Heart right ventricle (tissue), 16 donors: Measurements from ENCODE around the gene BSND. TPM values are rescaled to one million over a fixed set of nuclear protein-coding genes. Genes with fewer than 3 reads are reported as not detected.

Experiments
- ATAC-seq, 8 donors: fragments of 200-7000 bp; cut with Tn5 transposase; one replicate each; pipeline ENCODE4 v1.9.1; 2020; ENCODE audit warnings: mild to moderate bottlenecking in 8 of 8, moderate library complexity in 8 of 8, moderate number of reproducible peaks in 1 of 8
- DNase-seq, 2 donors: peaks; one replicate each; pipeline ENCODE4 v3.0.0-alpha.2; 2020
- H3K27ac ChIP-seq, 10 donors: fragments of 200-600 bp; sonication (generic) in 2 of 10; one replicate each; pipeline versions ENCODE4 v1.5.0 to v1.8.0; 2020 to 2022; ENCODE audit warnings: mild to moderate bottlenecking in 3 of 10
- H3K27me3 ChIP-seq, 7 donors: fragments of 200-600 bp; one replicate each; pipeline ENCODE4 v1.8.0; 2021 to 2022; ENCODE audit warnings: mild to moderate bottlenecking in 2 of 7
- H3K36me3 ChIP-seq, 9 donors: fragments of 200-600 bp; sonication (generic) in 1 of 9; one replicate each; pipeline versions ENCODE4 v1.5.0 to v1.8.0; 2020 to 2022; ENCODE audit warnings: mild to moderate bottlenecking in 2 of 9
- H3K4me1 ChIP-seq, 9 donors: fragments of 200-600 bp; sonication (generic) in 1 of 9; one replicate each; pipeline versions ENCODE4 v1.5.0 to v1.8.0; 2020 to 2022; ENCODE audit warnings: mild to moderate bottlenecking in 4 of 9
- H3K4me3 ChIP-seq, 10 donors: fragments of 200-600 bp; sonication (generic) in 2 of 10; one replicate each; pipeline versions ENCODE4 v1.5.0 to v1.8.0; 2020 to 2022; ENCODE audit warnings: mild to moderate bottlenecking in 7 of 10, moderate library complexity in 2 of 10
- H3K9me3 ChIP-seq, 11 donors: fragments of 200-600 bp in 10 of 11; sonication (generic) in 2 of 11; one replicate each; pipeline versions ENCODE4 v1.5.0 to v1.8.0; 2013 to 2022; ENCODE audit warnings: mild to moderate bottlenecking in 2 of 11, control low read depth in 1 of 11, moderate library complexity in 1 of 11
- WGBS, 2 donors: extraction: QIAGEN DNeasy Blood & Tissue Kit; methylation state at CpG; one replicate each; pipeline ENCODE4 v1.1.7; 2013; ENCODE audit warnings: inconsistent platforms in 1 of 2; 5-methylcytosine and 5-hydroxymethylcytosine counted together
- intact Hi-C, 10 donors: fragments of 100-400 bp; cut with DNase I; formaldehyde crosslinking; loops; one replicate each; pipeline versions ENCODE4 v1.11.1 to v1.14.2; 2022
- polyA plus RNA-seq, 2 donors: library from polyadenylated mRNA; stranded (reverse); fragments of 200-250 nt; gene quantifications; one replicate each; pipeline ENCODE4 v1.2.3, GENCODE V29; 2013
- total RNA-seq, 10 donors: library from RNA; stranded (reverse); fragmentation: NEBNext Ultra II Directional in 3 of 10; extraction: Animal tissue kit (Norgen Biotek cat#: 25700) in 3 of 10; gene quantifications; one replicate each; pipeline versions ENCODE4 v1.2.1 to v1.2.4, GENCODE V29; 2021 to 2023
- TF ChIP-seq, protein P1 (sequence below), 9 donors: fragments of 200-600 bp; sonication (generic) in 2 of 9; IDR thresholded peaks; one replicate each; pipeline versions ENCODE4 v1.5.0 to v1.8.0; 2021 to 2022; ENCODE audit warnings: antibody characterized with exemption in 9 of 9, mild to moderate bottlenecking in 5 of 9, moderate library complexity in 1 of 9
- donor health status: Arrhythmogenic right ventricular cardiomyopathy.
- donor health status: ischemic (EF 13 %, LVEDD 7.1; RV severe dilation, severe dysfunction).
- donor health status: healthy with polysubstance abuse.
- donor health status: DM: no; HTN: yes; CAD: no.
- donor health status: DM: no; HTN: no; CAD: no.
- donor health status: ischemic (EF 25% LVEDD 6.9; RV normal size, moderate dysfunction).
- donor health status: ischemic (EF 25% LVEDD 5.7; RV mildly dilated, moderate dysfunction).
- donor health status: healthy.
- donor health status: DM: yes; HTN: yes; CAD: no.
- donor health status: Ischemic cardiomyopathy.
- donor health status: ischemic (EF 35%, LVEDD 5.7; RV mildly dilated, moderate dysfunction).
- donor health status: nonischemic (EF 11% LVEDD 7.7; RV severe dilation, severe dysfunction).
- donor health status: DM: yes; HTN: yes; CAD: no.
- donor health status: PGD.
- donor health status: ischemic (EF 29% LVEDD 5.4; RV normal size, mild dysfunction).
- donor health status: nonischemic (EF 23%, LVEDD 6.1; RV moderate dilation, normal function).

BSND gene
- total and polyA plus RNA-seq, 12 donors = not detected

DNA sequence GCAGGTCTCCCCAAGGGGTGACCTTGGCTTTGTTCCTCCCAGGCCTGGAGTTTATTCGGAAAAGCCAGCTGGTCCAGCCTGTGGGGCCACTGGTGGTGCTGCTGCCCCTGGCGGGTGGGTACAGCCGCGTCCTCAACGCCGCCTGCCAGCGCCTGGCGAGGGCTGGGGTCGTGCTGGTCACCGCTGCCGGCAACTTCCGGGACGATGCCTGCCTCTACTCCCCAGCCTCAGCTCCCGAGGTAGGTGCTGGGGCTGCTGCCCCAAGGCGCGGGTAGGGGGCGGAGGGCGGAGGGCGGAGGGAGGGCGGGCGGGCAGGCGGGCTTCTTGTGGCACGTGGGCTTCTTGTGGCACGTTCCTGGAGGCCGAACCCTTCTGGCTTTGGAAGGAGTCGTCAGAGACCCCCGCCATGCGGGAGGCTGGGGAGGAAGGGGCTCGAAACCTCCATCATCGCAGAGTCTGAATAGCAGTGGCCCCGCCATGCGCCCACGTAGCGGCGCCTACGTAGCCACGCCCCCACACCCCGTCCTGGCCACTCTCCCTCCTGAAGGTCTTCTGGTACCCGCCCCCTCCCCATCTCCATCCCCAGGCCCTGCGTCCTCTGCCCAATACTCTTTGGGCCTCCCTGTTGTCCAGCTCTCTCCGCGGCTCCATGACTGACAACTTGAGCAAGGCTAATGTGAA is 57.4 kb downstream of the BSND start:
- TF ChIP-seq, protein P1, sequence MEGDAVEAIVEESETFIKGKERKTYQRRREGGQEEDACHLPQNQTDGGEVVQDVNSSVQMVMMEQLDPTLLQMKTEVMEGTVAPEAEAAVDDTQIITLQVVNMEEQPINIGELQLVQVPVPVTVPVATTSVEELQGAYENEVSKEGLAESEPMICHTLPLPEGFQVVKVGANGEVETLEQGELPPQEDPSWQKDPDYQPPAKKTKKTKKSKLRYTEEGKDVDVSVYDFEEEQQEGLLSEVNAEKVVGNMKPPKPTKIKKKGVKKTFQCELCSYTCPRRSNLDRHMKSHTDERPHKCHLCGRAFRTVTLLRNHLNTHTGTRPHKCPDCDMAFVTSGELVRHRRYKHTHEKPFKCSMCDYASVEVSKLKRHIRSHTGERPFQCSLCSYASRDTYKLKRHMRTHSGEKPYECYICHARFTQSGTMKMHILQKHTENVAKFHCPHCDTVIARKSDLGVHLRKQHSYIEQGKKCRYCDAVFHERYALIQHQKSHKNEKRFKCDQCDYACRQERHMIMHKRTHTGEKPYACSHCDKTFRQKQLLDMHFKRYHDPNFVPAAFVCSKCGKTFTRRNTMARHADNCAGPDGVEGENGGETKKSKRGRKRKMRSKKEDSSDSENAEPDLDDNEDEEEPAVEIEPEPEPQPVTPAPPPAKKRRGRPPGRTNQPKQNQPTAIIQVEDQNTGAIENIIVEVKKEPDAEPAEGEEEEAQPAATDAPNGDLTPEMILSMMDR (IDR thresholded peaks at IDR 0.05) = no peak
- 91 to 92% methylated on average over 42 of the region's 42 CpGs for WGBS, 2 donors
- no peaks in the 10 kb centered on the region for H3K36me3 ChIP-seq
- no peaks in the 10 kb centered on the region for H3K27me3 ChIP-seq
- ATAC-seq = no peak
- DNase-seq = no peak
- no peak overlapping the region for H3K4me3 ChIP-seq
- intact Hi-C loops = no loop called here
- H3K9me3 ChIP-seq = no peaks in the 10 kb centered on the region
- no peak overlapping the region for H3K27ac ChIP-seq
- H3K4me1 ChIP-seq = peaks cover 0 to 23% (median 3%) of the 10 kb centered on the region in 9 donors

GRCh38 chr1:55056632-55056992 is 57.9 kb downstream of the BSND start:
- WGBS, 2 donors = 92 to 94% methylated on average over 20 of the region's 20 CpGs
- peaks cover 0 to 18% (median 3%) of the 10 kb centered on the region in 9 donors for H3K4me1 ChIP-seq
- TF ChIP-seq, protein P1 (IDR thresholded peaks at IDR 0.05) = no peak
- ATAC-seq (no peak), DNase-seq (no peak)
- no peaks in the 10 kb centered on the region for H3K36me3 ChIP-seq
- no peaks in the 10 kb centered on the region for H3K27me3 ChIP-seq
- H3K4me3 ChIP-seq = no peak overlapping the region
- no peaks in the 10 kb centered on the region for H3K9me3 ChIP-seq
- no peak overlapping the region for H3K27ac ChIP-seq
- intact Hi-C loops = no loop called here

DNA sequence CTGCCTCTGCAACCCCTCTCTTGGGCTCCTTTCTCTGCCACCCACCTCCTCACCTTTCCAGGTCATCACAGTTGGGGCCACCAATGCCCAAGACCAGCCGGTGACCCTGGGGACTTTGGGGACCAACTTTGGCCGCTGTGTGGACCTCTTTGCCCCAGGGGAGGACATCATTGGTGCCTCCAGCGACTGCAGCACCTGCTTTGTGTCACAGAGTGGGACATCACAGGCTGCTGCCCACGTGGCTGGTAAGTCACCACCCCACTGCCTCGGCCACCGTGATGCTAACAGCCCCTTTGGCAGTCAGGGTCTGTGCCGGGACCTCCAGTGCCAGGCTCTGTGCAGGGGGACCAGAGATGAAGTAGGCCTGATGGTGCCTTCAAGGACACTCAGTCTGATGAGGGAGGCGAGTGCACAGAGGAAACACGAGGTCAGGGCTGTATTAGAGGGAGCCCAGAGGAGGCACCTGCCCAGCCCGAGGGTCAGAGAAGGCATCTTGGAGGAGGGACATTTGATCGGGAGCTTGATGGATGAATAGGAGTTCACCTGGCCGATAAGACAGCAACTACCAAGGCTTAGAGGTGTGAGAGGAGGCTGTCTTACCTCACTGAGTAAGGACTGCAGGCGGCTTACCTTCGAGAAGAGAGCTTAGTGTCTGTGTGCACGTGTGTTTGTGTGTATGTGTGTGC is 58.7 kb downstream of the BSND start:
- WGBS, 2 donors = 90 to 92% methylated on average over 15 of the region's 15 CpGs
- H3K9me3 ChIP-seq = no peaks in the 10 kb centered on the region
- intact Hi-C loops = no loop called here
- ATAC-seq = no peak
- no peak overlapping the region for H3K27ac ChIP-seq
- DNase-seq = no peak
- no peaks in the 10 kb centered on the region for H3K36me3 ChIP-seq
- peaks cover 0 to 15% (median 3%) of the 10 kb centered on the region in 9 donors for H3K4me1 ChIP-seq
- TF ChIP-seq, protein P1 (IDR thresholded peaks at IDR 0.05) = no peak
- H3K4me3 ChIP-seq = no peak overlapping the region
- no peaks in the 10 kb centered on the region for H3K27me3 ChIP-seq

DNA sequence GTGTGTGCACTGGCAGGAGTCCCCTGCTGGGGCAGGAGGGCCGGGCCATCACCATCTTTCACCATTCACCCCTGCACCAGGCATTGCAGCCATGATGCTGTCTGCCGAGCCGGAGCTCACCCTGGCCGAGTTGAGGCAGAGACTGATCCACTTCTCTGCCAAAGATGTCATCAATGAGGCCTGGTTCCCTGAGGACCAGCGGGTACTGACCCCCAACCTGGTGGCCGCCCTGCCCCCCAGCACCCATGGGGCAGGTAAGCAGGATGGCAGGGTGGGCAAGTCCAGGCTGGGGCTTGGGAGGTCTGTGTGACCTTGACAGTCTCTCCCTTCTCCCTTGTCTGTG is 59.2 kb downstream of the BSND start:
- TF ChIP-seq, protein P1 (IDR thresholded peaks at IDR 0.05) = no peak
- Histone ChIP-seq H3K36me3 (no peaks in the 10 kb centered on the region), H3K27ac (no peak overlapping the region), H3K4me1 (peaks cover 0 to 10% (median 3%) of the 10 kb centered on the region in 9 donors), H3K27me3 (no peaks in the 10 kb centered on the region), H3K4me3 (no peak overlapping the region), H3K9me3 (no peaks in the 10 kb centered on the region)
- ATAC-seq (no peak), DNase-seq (no peak)
- intact Hi-C loops = no loop called here
- WGBS, 2 donors = 92 to 95% methylated on average over 6 of the region's 6 CpGs
